ENCODE measurements around the gene B3GALT2.

DNA sequence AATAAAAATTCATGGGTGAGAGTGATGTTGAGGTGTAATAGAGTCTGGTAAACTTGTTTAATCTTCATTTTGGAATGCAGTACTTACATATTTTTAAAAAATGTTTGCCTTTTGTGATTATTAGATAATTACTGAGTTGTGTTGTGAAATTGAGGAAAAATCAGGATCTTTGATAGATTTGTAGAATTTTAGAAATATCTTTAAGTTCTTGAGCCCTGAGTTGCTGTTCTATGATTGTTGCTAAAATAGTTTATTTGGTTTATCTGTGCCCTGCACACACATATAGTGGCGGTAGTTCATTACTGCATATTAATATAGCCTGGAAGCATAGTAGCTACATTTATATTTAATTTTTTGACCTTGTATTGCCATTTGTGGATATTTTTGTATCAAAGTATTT, 1.6 kb downstream of the B3GALT2 start:
- TF ChIP-seq REST (IDR thresholded peaks at IDR 0.05; ENCODE audit: low read depth) (no peak), TAF1 (IDR thresholded peaks at IDR 0.05; ENCODE audit: low read depth) (no peak), TCF12 (IDR thresholded peaks at IDR 0.05; ENCODE audit: low read depth) (no peak), RAD21 (IDR thresholded peaks at IDR 0.05; ENCODE audit: low read depth) (no peak), CEBPB (IDR thresholded peaks at IDR 0.05) (no peak), ZBTB7A (IDR thresholded peaks at IDR 0.05; ENCODE audit: low read depth) (no peak), CREB1 (IDR thresholded peaks at IDR 0.05; ENCODE audit: low read depth) (no peak), USF1 (IDR thresholded peaks at IDR 0.05) (no peak), FOXM1 (IDR thresholded peaks at IDR 0.05; ENCODE audit: borderline replicate concordance, low read depth) (no peak), EGR1 (IDR thresholded peaks at IDR 0.05) (no peak), EP300 (IDR thresholded peaks at IDR 0.05; ENCODE audit: borderline replicate concordance) (no peak), YY1 (IDR thresholded peaks at IDR 0.05; ENCODE audit: low read depth) (no peak), NFIC (IDR thresholded peaks at IDR 0.05) (no peak)
- TF ChIP-seq, protein P1, sequence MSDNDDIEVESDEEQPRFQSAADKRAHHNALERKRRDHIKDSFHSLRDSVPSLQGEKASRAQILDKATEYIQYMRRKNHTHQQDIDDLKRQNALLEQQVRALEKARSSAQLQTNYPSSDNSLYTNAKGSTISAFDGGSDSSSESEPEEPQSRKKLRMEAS (IDR thresholded peaks at IDR 0.05): no peak

Data from Ishikawa (cell line).